Lower leg skin (tissue), 4 donors: ENCODE data around the gene OGFOD2. TPM values are rescaled to one million over a fixed set of nuclear protein-coding genes. Genes with fewer than 3 reads are reported as not detected.

Source experiments
- DNase-seq, 2 donors: peaks; one replicate each; pipeline ENCODE4 v3.0.0-alpha.2; 2019; ENCODE audit warnings: low spot score in 2 of 2
- H3K4me3 ChIP-seq: fragments of 200-600 bp; sonication (generic); 2 replicates; pipeline ENCODE4 v1.5.1; 2017; ENCODE audit warnings: mild to moderate bottlenecking, low read depth; ENCODE audit not compliant: poor library complexity, severe bottlenecking
- CTCF ChIP-seq, 3 donors: fragments of 450-650 bp; IDR thresholded peaks; one replicate each; pipeline ENCODE4 v1.5.1; 2016; ENCODE audit warnings: antibody characterized with exemption in 3 of 3, mild to moderate bottlenecking in 3 of 3, moderate library complexity in 2 of 3
- POLR2A ChIP-seq, 2 donors: fragments of 450-650 bp; IDR thresholded peaks; one replicate each; pipeline ENCODE4 v1.6.1; 2016 to 2017; ENCODE audit warnings: antibody characterized with exemption in 2 of 2, mild to moderate bottlenecking in 1 of 2, moderate library complexity in 1 of 2
- WGBS, 2 donors: methylation state at CpG; one replicate each; pipeline ENCODE4 v1.1.5; 2018; 5-methylcytosine and 5-hydroxymethylcytosine counted together
- intact Hi-C: fragments of 100-400 bp; cut with DNase I; formaldehyde crosslinking; loops from one replicate; pipeline ENCODE4 v1.15.0; 2023; ENCODE audit warnings: low total_unique reads
- total RNA-seq, 4 donors: library from RNA; depleted of rRNA; stranded (reverse); fragments of >200 nt; gene quantifications; one replicate each; pipeline ENCODE4 v1.1.0, GENCODE V29; 2016

Gene OGFOD2
- total RNA-seq, 4 donors from 2014 or later: 6.6 to 14.1 (median 13.0) TPM

- TF ChIP-seq POLR2A (IDR thresholded peaks at IDR 0.05): no peak
- DNase-seq: no peak
- no peak overlapping the region for H3K4me3 ChIP-seq
- WGBS, 2 donors: 35 to 46% methylated on average over 9 of the region's 9 CpGs
- intact Hi-C loops: no loop called here
These were observed 8.9 kb downstream of the OGFOD2 start for GRCh38 chr12:122983789-122984515.

GRCh38 chr12:122984612-122985337, 9.7 kb downstream of the OGFOD2 start:
- intact Hi-C loops: no loop called here
- WGBS, 2 donors: 39 to 45% methylated on average over 30 to 34 of the region's 34 CpGs
- no peak for TF ChIP-seq POLR2A (IDR thresholded peaks at IDR 0.05)
- H3K4me3 ChIP-seq: no peak overlapping the region
- no peak for DNase-seq

- intact Hi-C loops: no loop called here
- H3K4me3 ChIP-seq: no peak overlapping the region
- TF ChIP-seq CTCF (IDR thresholded peaks at IDR 0.05) (no peak), POLR2A (IDR thresholded peaks at IDR 0.05) (no peak)
- DNase-seq: no peak
- WGBS, 2 donors: 87 to 91% methylated on average over 32 to 44 of the region's 45 CpGs
These were observed 10.6 kb downstream of the OGFOD2 start for GRCh38 chr12:122985338-122986257.

- H3K4me3 ChIP-seq: no peak overlapping the region
- no peak for TF ChIP-seq POLR2A (IDR thresholded peaks at IDR 0.05)
- no peak for TF ChIP-seq CTCF (IDR thresholded peaks at IDR 0.05)
- 94 to 96% methylated on average over 24 to 37 of the region's 40 CpGs for WGBS, 2 donors
- intact Hi-C loops: no loop called here
- DNase-seq: no peak
These were observed 11.3 kb downstream of the OGFOD2 start for GRCh38 chr12:122986258-122986871.

GRCh38 chr12:122987086-122987951, 12.3 kb downstream of the OGFOD2 start:
- intact Hi-C loops: no loop called here
- no peak overlapping the region for H3K4me3 ChIP-seq
- DNase-seq: no peak
- 91 to 93% methylated on average over 28 to 31 of the region's 39 CpGs for WGBS, 2 donors
- TF ChIP-seq CTCF (IDR thresholded peaks at IDR 0.05): no peak
- TF ChIP-seq POLR2A (IDR thresholded peaks at IDR 0.05): no peak

- no peak for TF ChIP-seq CTCF (IDR thresholded peaks at IDR 0.05)
- no peak for TF ChIP-seq POLR2A (IDR thresholded peaks at IDR 0.05)
- H3K4me3 ChIP-seq: no peak overlapping the region
- 87 to 95% methylated on average over 13 of the region's 13 CpGs for WGBS, 2 donors
- intact Hi-C loops: no loop called here
- no peak for DNase-seq
These were observed 13.0 kb downstream of the OGFOD2 start for GRCh38 chr12:122988036-122988435.
